ENCODE results near the gene ZNF469. TPM values are rescaled to one million over a fixed set of nuclear protein-coding genes. Genes with fewer than 3 reads are reported as not detected.

Gene ZNF469
- total RNA-seq, 1 donor from 2014 or later, result 60.5 TPM

- Mint-ChIP-seq H3K36me3 (ENCODE audit: low read depth) (peaks cover 8% of the 10 kb centered on the region), H3K4me3 (ENCODE audit: unreplicated experiment) (no peak overlapping the region), H3K27ac (ENCODE audit: unreplicated experiment) (no peak overlapping the region), H3K27me3 (ENCODE audit: low read depth) (no peaks in the 10 kb centered on the region), H3K9me3 (ENCODE audit: low read depth) (no peaks in the 10 kb centered on the region), H3K4me1 (ENCODE audit: low read depth) (no peaks in the 10 kb centered on the region)
- TF ChIP-seq, protein P1, sequence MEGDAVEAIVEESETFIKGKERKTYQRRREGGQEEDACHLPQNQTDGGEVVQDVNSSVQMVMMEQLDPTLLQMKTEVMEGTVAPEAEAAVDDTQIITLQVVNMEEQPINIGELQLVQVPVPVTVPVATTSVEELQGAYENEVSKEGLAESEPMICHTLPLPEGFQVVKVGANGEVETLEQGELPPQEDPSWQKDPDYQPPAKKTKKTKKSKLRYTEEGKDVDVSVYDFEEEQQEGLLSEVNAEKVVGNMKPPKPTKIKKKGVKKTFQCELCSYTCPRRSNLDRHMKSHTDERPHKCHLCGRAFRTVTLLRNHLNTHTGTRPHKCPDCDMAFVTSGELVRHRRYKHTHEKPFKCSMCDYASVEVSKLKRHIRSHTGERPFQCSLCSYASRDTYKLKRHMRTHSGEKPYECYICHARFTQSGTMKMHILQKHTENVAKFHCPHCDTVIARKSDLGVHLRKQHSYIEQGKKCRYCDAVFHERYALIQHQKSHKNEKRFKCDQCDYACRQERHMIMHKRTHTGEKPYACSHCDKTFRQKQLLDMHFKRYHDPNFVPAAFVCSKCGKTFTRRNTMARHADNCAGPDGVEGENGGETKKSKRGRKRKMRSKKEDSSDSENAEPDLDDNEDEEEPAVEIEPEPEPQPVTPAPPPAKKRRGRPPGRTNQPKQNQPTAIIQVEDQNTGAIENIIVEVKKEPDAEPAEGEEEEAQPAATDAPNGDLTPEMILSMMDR (IDR thresholded peaks at IDR 0.05), result no peak
- no peak for DNase-seq (ENCODE audit: low spot score)
These were observed 37.7 kb downstream of the ZNF469 start for GRCh38 chr16:88420496-88420895.

DNA sequence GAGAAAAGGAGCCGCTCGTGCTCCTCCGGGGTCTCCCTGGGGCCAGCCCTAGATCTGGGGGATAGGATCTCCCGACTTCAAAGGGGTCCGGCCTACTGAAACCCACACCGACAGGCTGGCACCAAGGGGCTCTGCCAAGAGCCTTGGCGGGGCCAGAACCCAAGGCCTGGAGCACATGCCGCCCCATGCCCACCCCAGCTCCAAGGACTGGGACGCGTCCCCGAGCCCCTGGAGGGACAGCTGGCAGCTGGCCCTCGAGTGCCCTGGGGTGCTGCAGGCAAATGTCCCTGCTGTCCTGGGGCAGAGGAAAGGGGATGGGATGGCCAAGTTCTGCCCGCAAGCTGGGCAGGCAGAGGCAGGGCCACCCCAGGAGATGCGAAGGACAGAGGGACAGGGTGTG lies 38.5 kb downstream of the ZNF469 start:
- TF ChIP-seq, protein P1 (IDR thresholded peaks at IDR 0.05), result no peak
- DNase-seq (ENCODE audit: low spot score), result no peak
- Mint-ChIP-seq H3K27ac (ENCODE audit: unreplicated experiment) (no peak overlapping the region), H3K4me1 (ENCODE audit: low read depth) (no peaks in the 10 kb centered on the region), H3K27me3 (ENCODE audit: low read depth) (no peaks in the 10 kb centered on the region), H3K9me3 (ENCODE audit: low read depth) (no peaks in the 10 kb centered on the region), H3K4me3 (ENCODE audit: unreplicated experiment) (no peak overlapping the region), H3K36me3 (ENCODE audit: low read depth) (peaks cover 8% of the 10 kb centered on the region)

GRCh38 chr16:88421871-88422433 lies 39.2 kb downstream of the ZNF469 start:
- DNase-seq (ENCODE audit: low spot score), result no peak
- no peaks in the 10 kb centered on the region for H3K4me1 Mint-ChIP-seq (ENCODE audit: low read depth)
- TF ChIP-seq, protein P1 (IDR thresholded peaks at IDR 0.05), result no peak
- H3K4me3 Mint-ChIP-seq (ENCODE audit: unreplicated experiment), result no peak overlapping the region
- no peak overlapping the region for H3K27ac Mint-ChIP-seq (ENCODE audit: unreplicated experiment)
- no peaks in the 10 kb centered on the region for H3K27me3 Mint-ChIP-seq (ENCODE audit: low read depth)
- H3K36me3 Mint-ChIP-seq (ENCODE audit: low read depth), result peaks cover 8% of the 10 kb centered on the region
- H3K9me3 Mint-ChIP-seq (ENCODE audit: low read depth), result no peaks in the 10 kb centered on the region

DNA sequence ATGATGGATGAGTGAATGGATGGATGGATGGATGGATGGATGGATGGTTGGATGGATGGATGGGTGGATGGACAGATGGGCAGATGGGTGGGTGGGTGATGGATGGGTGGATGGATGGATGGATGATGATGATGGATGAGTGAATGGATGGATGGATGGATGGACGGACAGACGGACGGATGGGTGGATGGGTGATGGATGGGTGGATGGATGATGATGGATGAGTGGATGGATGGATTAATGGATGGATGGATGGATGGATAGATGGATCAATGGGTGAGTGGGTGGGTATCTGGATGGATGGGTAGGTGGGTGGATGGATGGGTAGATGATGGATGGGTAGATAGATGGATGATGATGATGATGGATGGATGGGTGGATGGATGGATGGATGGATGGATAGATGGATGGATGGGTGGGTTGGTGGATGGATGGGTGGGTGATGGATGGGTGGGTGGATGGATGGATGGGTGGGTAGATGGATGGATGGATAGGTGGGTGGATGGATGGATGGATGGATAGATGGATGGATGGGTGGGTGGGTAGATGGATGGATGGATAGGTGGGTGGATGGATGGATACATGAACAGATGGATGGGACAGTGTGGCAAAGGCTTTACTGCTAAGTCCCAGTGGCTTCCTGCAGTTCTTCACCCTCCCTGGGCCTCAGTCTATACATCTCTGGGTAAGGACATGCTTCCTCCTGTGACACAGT lies 40.1 kb downstream of the ZNF469 start:
- H3K27me3 Mint-ChIP-seq (ENCODE audit: low read depth), result no peaks in the 10 kb centered on the region
- TF ChIP-seq, protein P1 (IDR thresholded peaks at IDR 0.05), result no peak
- H3K4me1 Mint-ChIP-seq (ENCODE audit: low read depth), result no peaks in the 10 kb centered on the region
- no peak overlapping the region for H3K4me3 Mint-ChIP-seq (ENCODE audit: unreplicated experiment)
- H3K9me3 Mint-ChIP-seq (ENCODE audit: low read depth), result no peaks in the 10 kb centered on the region
- DNase-seq (ENCODE audit: low spot score), result no peak
- H3K27ac Mint-ChIP-seq (ENCODE audit: unreplicated experiment), result no peak overlapping the region
- peaks cover 8% of the 10 kb centered on the region for H3K36me3 Mint-ChIP-seq (ENCODE audit: low read depth)

DNA sequence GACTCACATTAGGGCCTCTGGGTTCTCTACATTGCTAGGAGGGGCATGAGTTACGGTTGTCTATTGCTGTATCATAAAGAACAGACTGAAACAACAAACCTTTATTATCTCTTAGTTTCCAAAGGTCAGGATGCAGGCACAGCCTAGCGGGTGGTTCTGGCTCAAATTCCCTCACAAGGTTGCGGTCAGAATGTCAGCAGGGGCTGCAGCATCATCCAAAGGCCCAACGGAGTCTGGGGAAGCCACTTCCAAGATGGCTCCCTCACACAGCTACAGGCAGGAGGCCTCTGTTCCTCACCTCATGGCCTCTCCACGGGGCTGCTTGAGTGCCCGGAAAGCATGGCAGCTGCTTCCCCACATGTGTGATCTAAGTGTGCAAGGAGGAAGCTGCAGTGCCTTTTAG lies 40.7 kb downstream of the ZNF469 start:
- H3K4me3 Mint-ChIP-seq (ENCODE audit: unreplicated experiment), result no peak overlapping the region
- no peaks in the 10 kb centered on the region for H3K9me3 Mint-ChIP-seq (ENCODE audit: low read depth)
- no peak overlapping the region for H3K27ac Mint-ChIP-seq (ENCODE audit: unreplicated experiment)
- no peak for DNase-seq (ENCODE audit: low spot score)
- H3K27me3 Mint-ChIP-seq (ENCODE audit: low read depth), result no peaks in the 10 kb centered on the region
- TF ChIP-seq, protein P1 (IDR thresholded peaks at IDR 0.05), result no peak
- H3K36me3 Mint-ChIP-seq (ENCODE audit: low read depth), result peaks cover 8% of the 10 kb centered on the region
- no peaks in the 10 kb centered on the region for H3K4me1 Mint-ChIP-seq (ENCODE audit: low read depth)

All from chondrocyte (in vitro differentiated cells).